ENCODE measurements around the gene MAGEB16.

MAGEB16 gene

DNA sequence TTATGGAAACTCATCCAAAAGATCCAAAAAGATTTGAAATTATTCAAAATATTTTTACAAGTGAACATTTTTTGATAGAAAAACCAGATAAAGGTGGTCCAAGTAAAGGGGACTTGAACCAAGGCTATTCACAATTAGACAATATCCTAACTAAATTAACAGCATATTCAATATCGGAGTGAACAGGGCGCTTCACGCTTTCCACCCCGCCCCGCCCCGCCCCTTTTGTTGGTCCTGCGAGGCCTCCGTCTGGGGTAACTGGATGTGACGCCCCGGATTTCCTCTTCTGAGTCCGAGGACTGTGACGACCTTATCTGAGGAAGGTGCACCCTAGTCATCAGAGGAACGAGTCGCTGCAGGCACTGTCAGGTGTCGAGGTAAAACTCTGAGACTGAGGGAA, at the start of gene MAGEB16:
MAGEB16 (plus strand) TSS at position 301 of the 400 bp plus-strand sequence. CDS start 3,855 bp downstream, outside the sequence.
- no peak for DNase-seq (ENCODE audit: low read depth)
- no peak within 1 kb of the TSS for H3K4me3 ChIP-seq (ENCODE audit: low read depth, low read length)

DNA sequence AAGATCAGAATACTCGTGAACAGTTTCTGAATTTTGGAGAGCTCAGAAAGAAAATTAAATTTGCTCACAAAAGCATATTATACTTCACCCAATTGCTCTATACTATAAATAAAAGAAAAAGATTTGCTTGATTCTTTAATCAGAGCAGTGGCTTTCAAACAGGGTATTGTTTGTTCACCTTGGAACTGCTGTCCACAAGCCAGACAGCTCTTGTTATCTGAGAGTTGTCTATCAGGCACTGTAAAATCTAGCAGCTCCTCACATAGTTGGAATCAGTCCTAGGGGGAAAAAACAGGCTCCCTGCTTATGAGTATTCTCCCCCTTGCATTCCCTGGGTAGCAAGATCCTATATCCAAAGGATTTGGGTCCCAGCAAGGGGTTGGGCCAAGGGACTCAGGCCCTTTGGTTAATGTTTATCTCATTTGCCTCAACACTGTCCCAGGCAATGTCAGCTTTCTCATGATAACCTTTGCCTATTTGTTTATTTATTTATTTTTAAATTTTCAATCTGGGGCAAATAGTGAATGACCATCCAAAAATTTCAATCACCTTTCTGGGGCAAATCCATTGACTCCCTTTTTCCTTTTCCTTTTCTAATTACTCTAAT, 24.1 kb upstream of the MAGEB16 start:
- no peak overlapping the region for H3K4me3 ChIP-seq (ENCODE audit: low read depth, low read length)

DNA sequence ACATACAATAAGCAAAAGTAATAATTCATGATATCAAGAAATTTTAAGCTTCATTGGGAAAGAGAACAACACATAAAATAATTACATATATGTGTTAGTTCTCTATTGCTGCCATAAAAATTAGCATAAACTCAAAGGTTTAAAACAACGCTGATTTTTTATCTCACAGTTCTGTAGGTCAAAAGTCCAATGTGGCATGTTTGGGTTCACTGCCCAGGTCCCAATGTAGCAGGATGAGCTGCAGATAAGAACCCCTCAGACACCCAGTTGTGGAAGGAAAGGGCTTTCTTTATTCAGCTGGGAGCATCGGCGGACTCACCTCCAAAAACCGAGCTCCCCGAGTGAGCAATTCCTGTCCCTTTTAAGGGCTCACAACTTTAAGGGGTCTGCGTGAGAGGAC, 13.1 kb upstream of the MAGEB16 start:
- no peak overlapping the region for H3K4me3 ChIP-seq (ENCODE audit: low read depth, low read length)
- DNase-seq (ENCODE audit: low read depth), result no peak

More for the DNA sequence above, 24.1 kb upstream of the MAGEB16 start:
- DNase-seq (ENCODE audit: low read depth), result no peak

DNA sequence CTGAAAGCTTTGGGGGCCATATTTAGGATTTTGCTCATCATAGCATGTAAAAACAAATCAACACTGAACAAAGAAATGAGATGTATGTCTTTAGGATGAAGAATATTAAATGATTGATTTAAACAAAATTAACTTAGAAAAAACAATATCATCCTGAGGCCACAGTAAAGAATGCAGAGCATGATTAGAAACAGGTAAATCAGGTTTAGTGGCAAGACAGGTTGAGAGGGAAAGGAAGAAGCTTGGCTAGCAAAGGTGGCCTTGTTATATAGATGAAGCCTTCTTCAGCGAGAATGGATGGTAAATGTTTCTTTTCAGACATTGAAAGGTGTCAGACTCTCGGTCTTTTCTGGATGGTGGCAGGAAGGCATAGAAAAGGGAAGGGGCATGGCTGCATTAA, 11.9 kb upstream of the MAGEB16 start:
- no peak for DNase-seq (ENCODE audit: low read depth)
- H3K4me3 ChIP-seq (ENCODE audit: low read depth, low read length), result no peak overlapping the region

DNA sequence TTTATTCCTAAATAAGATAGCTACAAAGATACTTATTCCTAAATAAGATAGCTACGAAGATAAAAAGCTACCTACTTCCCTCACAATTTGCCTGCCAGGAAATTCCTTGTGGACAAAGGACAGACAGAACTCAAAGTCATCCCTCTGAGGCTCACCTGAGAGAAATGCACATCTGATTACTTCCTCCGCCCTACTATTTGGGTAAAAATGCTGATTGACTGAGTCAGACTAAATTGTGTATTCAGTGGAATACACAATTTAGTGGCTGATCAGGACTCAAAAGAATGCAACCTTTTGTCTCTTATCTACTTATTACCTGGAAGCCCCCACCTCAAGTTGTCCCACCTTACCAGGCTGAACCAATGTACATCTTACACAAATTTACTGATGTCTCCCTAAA, 10.3 kb upstream of the MAGEB16 start:
- DNase-seq (ENCODE audit: low read depth), result no peak
- H3K4me3 ChIP-seq (ENCODE audit: low read depth, low read length), result no peak overlapping the region

DNA sequence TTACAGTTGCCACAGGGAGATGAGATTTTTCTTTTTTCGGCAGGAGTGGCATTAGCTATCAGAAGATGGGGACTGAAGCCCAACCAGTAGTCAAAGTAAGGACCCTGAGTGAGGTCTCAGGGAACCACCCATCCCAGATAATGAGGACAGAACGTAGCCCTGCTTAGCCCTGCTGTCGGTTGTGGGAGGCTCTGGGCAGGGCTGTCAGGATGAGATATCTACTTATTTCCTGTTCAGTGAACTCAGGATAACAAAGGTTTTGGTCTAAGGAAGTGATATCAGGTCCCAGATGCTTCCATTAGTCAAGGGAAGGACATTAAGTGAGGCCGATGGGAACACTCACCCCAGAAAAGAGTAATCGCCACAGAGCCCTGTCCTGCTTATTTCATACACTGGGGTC, 2.3 kb downstream of the MAGEB16 start:
- H3K4me3 ChIP-seq (ENCODE audit: low read depth, low read length), result no peak overlapping the region
- no peak for DNase-seq (ENCODE audit: low read depth)

DNA sequence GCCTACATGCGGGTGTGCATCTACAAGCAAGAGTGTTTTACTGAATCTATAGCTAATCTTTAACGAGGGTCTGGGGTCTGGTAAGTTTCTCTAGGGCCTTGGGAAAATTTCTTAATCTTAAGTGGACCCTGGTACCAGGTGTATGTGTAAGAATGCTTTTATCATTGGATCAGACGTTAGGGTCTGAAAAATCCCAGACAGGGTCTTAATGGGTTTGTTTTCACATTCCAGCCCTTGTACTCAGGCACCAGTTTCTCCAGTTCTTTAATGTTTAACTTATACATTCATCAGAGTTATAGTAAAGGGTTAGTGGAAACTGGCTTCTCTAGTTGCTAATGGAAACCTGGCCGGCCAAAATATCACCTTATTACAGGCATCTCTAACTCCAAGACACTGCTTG, 11.6 kb downstream of the MAGEB16 start:
- no peak for DNase-seq (ENCODE audit: low read depth)
- no peak overlapping the region for H3K4me3 ChIP-seq (ENCODE audit: low read depth, low read length)

DNA sequence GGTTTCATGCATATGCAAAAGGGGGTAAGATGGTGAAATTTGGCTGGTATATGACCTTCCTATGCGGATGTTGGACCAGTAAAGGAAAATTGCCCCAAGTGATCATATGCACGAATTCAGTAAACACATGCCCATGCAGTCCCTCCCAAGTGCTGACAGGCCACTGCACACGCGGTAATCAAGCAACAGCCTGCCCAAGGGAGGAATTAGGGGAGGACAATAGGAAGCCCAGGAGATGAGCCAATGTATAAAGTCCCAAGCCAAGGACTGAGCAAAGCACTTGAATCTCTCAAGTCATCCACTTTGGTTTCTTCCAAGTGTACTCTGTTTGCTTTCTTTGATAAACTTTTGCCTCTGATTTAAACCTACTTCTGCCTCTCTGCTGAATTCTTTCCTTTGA, 21.1 kb downstream of the MAGEB16 start:
- DNase-seq (ENCODE audit: low read depth), result no peak
- H3K4me3 ChIP-seq (ENCODE audit: low read depth, low read length), result no peak overlapping the region

DNA sequence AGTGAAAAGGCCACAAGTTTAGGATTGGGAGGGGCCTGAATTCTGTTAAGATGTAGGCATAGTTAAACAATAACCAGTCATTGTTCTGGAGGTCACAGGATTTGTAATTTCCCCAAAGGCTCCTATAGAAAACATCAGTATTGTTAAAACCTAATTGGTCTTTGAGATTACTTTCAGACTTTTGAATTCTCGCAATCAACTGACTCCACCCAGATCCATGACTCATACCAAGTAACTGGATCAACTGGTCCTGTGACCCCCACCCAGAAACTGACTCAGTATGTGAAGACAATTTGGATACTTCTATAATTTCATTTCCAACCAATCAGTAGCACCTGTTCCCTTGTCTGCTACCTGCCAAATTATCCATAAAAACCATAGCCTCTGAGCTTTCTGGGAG, 28.4 kb downstream of the MAGEB16 start:
- no peak overlapping the region for H3K4me3 ChIP-seq (ENCODE audit: low read depth, low read length)

DNA sequence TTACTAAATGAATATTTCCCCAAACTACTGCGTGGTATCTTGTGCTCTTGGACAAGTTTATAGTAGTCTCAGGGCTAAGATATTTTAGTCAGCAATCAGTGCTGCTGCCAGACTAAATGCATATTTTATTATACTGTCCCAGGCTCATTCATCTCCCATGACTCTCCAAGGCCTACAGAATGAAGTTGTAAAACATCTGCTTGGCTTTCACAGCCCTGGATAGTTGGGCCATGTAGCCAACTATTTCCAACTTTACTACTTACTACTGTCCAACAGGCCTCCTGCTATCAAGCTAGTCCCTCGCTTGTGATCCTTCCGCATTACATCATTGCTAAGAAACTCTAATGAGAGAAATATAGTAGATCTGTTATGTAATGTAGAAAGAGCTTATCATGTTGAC, 31.4 kb downstream of the MAGEB16 start:
- H3K4me3 ChIP-seq (ENCODE audit: low read depth, low read length), result no peak overlapping the region
- no peak for DNase-seq (ENCODE audit: low read depth)

More for the DNA sequence above, 28.4 kb downstream of the MAGEB16 start:
- no peak for DNase-seq (ENCODE audit: low read depth)

DNA sequence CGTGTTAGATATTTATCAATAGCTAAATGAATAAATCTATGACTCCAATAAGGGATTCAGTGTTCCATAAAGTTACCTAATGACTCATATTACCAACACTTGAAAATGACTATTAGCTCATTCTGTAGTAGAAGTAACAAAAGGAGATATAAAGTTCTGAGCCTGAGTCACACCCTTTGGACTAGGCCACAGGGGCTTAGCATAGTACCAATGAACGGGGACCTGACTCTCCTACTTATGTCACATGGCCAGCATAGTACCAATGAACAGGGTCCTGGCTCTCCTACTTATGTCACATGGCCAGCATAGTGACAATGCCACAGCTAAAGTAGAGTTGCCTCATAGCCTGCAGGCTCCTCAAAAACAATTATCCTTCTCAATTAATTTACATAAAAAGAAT, 43.7 kb downstream of the MAGEB16 start:
- no peak for DNase-seq (ENCODE audit: low read depth)
- H3K4me3 ChIP-seq (ENCODE audit: low read depth, low read length), result no peak overlapping the region

DNA sequence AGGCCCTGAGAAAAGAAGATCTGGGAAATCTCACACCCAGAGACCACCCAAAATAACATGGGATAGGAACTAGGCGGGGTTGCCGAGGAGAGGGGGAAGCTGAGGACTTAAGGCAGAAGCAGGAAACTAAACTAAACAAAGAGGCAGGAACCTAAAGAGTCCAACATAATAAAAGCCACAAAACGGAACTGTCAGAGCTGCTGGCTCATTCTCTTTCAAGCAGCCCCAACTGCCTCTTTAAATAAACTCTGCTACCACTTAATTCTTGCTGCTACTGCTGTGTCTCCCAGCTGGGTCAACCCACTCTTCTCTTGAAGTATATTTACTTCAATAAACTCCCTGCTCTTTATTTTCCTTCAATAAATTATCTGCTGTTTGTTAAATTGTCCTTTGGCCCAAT, 44.5 kb downstream of the MAGEB16 start:
- no peak overlapping the region for H3K4me3 ChIP-seq (ENCODE audit: low read depth, low read length)
- no peak for DNase-seq (ENCODE audit: low read depth)

DNA sequence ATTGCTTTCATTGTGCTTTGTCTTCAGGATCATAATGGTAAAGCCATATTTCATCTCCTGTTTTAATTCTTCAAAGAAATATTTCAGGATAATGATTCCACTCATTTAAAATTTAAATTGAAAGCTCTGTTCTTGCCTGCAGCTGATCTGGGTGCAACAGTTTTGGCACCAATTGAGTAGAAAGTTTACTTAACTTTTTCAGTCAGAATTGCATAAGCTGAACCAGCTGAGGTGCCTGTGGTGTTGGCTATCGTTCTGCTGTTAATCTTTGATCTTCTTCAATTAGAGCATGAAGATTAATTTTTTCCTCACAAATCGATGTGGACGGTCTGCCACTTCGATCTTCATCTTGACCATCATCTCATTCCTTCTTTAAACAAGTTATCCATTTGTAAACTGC, 49.6 kb downstream of the MAGEB16 start:
- no peak for DNase-seq (ENCODE audit: low read depth)
- H3K4me3 ChIP-seq (ENCODE audit: low read depth, low read length), result no peak overlapping the region

Measured in skeletal muscle cell (primary cell).